Measurements from ENCODE around the gene IMPDH1.

IMPDH1 gene

GRCh38 chr7:128389618-128390329 lies 20.0 kb downstream of the IMPDH1 start:
- DNase-seq (ENCODE audit: extremely low read depth, low read depth) = no peak

GRCh38 chr7:128389085-128389617 lies 20.6 kb downstream of the IMPDH1 start:
- no peak for TF ChIP-seq CTCF (IDR thresholded peaks at IDR 0.05; ENCODE audit: low read depth, low read length)
- DNase-seq (ENCODE audit: extremely low read depth, low read depth) = no peak

More at GRCh38 chr7:128389618-128390329, 20.0 kb downstream of the IMPDH1 start:
- no peak for TF ChIP-seq CTCF (IDR thresholded peaks at IDR 0.05; ENCODE audit: low read depth, low read length)

- TF ChIP-seq CTCF (IDR thresholded peaks at IDR 0.05; ENCODE audit: low read depth, low read length) = no peak
- DNase-seq (ENCODE audit: extremely low read depth, low read depth) = no peak
These were observed 21.7 kb downstream of the IMPDH1 start for GRCh38 chr7:128388145-128388485.

- TF ChIP-seq CTCF (IDR thresholded peaks at IDR 0.05; ENCODE audit: low read depth, low read length) = peak; percentile 91
- DNase-seq (ENCODE audit: extremely low read depth, low read depth) = peak; percentile 63
These were observed 22.3 kb downstream of the IMPDH1 start for GRCh38 chr7:128387216-128388144.

- DNase-seq (ENCODE audit: extremely low read depth, low read depth) = no peak
- TF ChIP-seq CTCF (IDR thresholded peaks at IDR 0.05; ENCODE audit: low read depth, low read length) = no peak
These were observed 23.5 kb downstream of the IMPDH1 start for GRCh38 chr7:128385988-128386925.

GRCh38 chr7:128384726-128385125 lies 25.1 kb downstream of the IMPDH1 start:
- no peak for DNase-seq (ENCODE audit: extremely low read depth, low read depth)
- TF ChIP-seq CTCF (IDR thresholded peaks at IDR 0.05; ENCODE audit: low read depth, low read length) = no peak
